HG03460 (cell line): ENCODE data around the gene BORCS5.
"Not testable (repeated sequence)": the region's sequence is repeated elsewhere in the genome, so short reads cannot be mapped to it uniquely, and the experiment has no call there.

Experiments
- ATAC-seq: cut with Tn5 transposase; IDR thresholded peaks from one replicate; pipeline ENCODE4 v1.9.1; 2021; ENCODE audit not compliant: unreplicated experiment

The BORCS5 gene

DNA sequence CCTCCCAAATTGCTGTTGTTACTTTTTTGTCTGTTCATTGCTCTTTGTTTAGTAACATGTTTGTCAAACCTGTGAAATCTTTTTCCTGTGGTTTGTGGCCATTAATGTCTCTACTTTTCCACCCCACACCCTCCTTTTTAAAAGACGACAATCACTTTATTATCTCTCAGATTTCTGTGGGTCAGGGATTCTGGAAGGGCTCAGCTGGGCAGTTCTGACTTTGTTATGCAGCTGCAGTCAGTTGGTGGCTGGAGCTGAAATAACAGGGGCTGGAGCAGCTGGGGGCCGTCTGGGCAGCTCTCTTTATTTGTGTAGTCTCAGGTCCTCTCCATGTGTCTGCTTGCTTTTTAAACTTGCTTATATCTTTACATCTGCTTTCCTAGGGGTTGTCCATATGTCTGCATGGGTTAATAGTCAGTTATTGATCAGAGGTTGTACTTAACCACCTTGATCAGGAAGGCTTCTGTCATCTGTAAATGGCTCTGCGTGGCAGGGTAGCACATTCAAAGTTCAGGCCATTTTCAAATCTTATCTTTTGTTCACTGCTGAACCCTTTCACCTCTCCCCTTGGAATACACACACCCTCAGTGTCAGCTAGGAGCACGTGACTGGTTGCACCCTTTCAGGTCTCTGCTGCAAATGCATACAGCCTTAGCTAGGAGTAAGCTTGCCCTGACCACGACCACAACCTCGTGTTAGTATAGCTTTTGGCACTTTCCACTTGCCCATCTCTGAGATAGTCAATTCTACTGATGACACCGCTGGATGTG lies 27.9 kb downstream of the BORCS5 start:
- ATAC-seq: no peak

DNA sequence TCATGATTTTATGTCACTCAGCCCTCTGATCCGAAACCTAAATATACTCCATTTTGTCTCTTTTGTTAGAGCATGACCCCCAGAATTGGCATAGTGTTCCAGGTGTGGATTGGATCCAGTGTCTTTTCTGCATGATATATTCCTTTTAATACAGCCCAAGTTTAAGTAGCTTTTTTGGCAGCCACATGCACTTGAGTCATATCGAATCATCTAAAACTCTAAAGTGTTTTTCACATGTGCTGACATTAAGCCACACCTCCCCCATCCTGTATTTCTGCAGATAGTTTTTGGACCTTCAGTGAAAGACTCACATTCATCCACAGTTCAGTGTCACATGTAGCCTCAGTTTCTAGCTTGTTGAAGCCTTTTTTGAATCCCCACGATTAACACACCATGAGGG lies 30.6 kb downstream of the BORCS5 start:
- ATAC-seq: no peak

DNA sequence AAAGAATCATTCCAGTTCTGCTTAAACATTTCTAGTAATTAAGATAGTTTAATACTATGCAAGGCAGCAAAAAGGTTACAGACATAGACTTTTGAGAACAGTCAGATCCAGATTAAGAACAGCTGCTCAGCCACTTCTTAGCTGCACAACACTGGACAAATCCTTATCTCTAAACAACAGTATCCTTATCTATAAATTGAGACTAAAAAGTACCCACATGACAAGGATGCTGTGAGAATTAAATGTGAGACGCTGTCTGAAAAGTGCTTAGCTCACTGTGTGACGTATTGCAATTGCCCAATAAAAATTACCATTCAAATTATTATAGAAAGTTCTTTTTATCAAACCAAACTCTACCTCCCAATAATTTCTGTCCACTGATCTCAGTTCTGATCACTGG lies 35.5 kb downstream of the BORCS5 start:
- no peak for ATAC-seq

DNA sequence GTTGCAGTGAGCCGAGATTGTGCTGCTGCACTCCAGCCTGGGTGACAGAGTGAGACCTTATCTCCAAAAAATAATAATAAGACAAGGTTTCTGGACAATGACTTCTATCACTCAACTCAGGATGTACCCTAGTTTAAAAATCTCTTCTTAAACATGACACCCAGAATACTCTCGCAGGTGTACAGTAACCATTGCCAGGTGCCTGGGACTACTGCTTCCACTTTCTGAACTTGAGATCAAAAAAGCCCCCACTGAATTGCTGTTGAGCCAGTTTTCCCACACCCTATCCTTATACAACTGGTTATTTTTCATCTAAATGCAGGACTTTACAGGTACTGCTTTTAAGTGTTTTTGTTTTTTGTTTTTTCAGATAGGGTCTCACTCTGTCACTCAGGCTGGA lies 36.3 kb downstream of the BORCS5 start:
- ATAC-seq: no peak

DNA sequence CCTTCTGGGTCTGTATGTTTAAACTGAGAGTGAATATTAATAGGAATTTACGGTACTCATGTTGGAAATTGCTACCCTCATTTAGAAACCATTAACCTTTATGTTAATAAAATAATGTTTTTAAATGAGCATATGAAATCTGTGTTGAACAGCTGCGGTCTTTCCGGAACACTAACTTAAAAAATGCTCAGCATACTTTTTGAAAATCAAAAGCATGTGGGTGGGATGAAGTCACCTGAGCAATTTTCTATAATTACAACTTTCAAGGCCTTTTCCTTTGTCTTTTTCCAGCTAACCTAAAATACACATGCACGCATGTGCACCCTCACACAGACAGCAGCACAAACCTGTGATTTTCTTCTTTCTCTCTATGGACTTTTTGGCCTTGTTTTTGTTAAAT lies 39.8 kb downstream of the BORCS5 start:
- ATAC-seq: no peak

DNA sequence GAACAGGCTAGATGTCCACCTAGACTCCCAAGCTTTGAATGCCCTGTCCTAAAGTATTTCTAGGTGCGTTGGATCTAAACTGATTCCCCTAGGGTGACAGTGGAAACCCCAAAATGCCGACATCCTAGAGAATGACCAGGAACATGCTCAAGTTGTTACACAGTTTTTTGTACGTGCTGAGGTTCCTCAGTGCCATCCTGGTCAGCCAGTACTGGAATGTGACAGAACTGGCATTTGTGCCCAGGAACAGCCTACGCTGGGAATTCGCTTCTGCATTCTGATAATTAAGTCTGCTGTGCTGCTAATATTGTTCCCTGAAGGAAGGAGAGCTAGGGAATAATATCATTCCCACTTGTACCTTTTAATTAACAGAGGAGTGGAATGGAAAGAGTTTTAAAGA lies 40.3 kb downstream of the BORCS5 start:
- ATAC-seq: no peak

DNA sequence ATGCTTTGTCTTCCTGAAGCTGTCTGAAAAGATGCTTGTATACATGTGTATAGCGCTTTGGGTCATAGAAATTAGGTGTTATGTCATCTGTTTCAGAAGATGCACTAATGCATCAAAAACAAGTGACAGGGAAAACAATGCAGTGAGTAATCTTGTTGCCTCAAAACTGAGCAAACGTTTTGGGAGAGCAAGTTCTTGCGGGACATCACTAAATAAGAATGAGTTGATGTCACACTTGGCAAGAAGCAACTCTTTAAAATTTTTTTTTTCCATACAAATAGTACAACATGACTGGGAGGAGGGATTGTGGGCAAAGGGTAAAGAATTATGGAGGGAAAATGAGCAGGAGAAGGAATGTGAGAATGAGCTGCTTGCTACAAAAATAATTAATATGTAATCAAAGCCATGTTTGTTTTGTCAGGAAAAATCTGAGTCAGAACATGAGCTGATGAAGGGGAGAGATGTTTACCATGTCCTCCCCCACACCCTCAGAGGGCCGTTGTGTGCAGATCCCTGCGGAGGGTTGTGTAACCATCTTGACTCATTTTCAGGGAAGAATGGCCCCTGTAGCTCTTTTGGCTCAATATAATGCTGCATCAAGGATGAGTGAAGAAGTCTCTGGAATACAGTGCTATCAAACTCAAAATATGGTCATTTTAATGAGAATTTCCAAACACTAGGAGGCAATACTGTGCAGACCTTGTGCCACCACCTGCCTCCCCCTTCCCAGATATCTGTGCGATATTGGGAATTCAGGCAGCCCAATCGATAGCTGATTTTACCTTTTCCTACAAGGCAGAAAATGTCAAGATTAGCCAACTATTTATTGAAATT lies 41.4 kb downstream of the BORCS5 start:
- no peak for ATAC-seq

DNA sequence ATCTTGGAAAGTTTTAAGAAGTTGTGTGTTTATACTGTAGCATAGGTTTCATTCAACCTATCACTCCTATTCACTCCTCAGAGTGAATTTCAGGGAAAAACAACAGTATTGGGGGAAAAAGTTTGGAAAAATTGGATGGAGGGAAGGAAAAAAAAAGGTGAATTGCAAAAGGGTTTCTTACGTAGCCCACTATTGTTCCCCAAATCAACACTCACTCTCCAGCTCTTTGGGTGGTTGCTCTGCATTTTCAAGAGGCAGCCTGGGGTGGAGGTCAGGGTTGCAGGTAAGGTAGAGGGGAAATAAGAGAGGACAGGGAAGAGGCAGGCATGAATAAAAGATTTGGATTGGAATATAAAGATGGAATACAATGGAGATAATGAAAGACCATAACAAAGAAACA lies 42.3 kb downstream of the BORCS5 start:
- no peak for ATAC-seq

DNA sequence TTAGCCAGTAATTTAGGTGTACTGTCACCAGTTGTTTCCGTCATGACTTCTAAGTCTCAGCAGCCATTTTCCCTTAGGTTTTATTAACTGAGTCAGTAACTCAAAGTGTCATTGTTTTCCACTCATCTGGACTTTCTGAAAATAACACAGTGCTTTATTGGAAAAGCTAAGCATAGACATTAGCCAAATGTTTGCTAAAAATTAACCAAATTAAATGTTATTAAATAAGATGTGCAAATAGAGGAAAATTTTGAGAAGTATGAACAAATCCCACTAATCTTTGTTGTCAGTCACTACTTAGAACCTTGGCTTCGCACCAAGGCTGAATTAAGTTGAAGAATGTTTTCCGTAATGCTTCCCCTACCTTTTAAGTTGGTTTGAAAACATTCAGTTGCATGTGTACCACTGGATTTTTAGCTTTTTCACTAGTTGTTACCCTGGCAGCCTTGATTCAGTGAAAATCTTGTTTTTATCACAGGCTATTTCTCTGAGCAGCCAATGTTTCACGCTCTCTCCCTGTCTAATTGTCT lies 43.0 kb downstream of the BORCS5 start:
- no peak for ATAC-seq

DNA sequence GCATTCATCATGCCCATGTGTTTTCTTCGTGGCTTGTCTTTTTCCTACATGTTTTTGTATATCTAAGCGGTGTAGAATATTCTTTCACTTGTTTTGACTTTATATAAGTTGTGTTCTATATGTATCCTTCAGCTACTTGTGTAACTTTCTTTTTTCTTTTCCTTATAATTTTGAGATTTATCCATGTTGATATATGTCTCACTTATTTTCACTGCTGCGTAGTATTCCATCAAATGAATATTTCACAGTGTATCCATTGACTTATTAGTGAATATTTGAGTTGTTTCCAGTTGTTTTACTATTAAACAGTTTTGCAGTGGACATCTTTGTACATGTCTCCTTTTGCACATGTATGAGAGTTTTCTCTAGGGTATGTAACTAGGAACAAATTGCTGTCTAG lies 43.9 kb downstream of the BORCS5 start:
- no peak for ATAC-seq

DNA sequence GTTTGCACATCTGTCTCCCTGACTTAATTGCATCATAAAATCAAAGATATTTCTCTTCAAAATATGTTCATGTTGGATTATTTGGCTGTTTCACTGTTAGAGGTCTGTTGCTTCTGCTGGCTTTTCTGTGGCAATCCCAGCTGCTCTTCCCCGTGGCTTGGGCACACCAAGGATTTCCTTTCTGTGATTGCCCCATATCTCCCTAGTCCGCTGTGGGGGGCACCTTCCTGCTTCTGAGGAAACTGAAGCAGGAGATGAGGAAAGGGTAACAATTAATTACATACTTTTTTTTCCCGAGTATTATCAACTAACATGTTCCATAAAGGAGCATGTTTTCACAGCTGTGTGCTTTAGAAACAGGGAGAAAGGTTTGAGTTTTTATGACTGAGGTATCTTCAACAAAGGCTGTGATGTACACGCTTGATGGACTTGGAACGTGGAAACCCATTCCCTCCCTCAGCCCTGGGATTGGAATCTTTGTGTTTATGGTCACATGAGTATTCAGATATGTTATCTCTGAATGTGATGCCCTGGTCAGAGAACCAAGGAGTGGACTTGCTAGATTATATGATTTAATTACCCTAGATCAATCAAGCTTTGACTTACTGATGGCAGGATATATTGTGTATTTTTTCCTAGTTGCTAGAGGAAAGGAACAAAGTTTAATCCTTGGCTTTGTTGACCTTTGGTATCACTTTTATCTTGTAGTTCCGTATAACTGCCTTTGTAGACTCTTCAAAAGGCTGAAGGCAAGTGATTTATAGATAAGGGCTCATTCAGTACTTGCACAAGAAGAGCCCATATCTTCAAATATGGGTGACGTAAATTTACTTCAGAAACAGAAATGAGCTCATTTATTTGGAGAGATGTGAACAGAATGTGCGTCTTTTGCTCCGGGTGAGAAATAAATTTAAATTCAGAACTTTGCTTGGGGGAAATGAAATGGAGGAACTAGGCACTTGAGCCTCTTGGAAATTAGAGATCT lies 46.7 kb downstream of the BORCS5 start:
- no peak for ATAC-seq

DNA sequence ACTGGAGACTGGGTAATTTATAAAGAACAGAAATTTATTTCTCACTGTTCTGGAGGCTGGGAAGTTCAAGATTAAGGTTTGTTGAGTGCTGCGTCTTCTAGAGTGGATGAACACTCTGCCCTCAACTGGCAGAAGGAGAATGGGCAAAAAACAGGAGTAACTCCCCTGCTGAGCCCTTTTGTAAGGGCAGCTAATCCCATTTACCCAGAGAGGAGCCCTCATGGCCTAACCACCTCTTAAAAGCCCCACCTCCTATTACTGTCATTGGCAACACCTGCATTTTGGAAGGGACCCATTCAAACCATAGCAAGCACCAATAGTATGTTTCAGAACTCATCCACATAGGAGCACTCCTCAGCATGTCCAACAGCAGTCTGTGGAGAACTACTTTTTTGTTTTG lies 47.4 kb downstream of the BORCS5 start:
- no peak for ATAC-seq

DNA sequence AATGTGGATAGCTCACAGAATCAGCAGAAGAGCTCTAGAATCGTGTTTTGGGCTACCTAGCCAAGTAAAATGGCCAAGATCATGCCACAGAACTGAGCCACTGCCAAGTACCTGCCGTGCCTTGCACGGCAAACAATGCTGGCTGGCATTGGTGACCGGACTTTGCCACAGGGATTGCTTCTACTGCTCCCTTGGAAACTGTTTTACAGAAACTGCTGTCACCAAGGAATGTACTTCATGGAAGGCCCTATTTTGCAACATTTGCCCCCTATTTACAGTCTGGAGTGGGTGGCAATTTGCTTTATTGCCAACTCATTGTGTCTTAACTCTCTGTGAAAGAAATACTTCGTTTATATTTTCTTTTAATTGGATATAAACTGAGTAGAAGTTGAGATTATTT lies 49.0 kb downstream of the BORCS5 start:
- no peak for ATAC-seq

DNA sequence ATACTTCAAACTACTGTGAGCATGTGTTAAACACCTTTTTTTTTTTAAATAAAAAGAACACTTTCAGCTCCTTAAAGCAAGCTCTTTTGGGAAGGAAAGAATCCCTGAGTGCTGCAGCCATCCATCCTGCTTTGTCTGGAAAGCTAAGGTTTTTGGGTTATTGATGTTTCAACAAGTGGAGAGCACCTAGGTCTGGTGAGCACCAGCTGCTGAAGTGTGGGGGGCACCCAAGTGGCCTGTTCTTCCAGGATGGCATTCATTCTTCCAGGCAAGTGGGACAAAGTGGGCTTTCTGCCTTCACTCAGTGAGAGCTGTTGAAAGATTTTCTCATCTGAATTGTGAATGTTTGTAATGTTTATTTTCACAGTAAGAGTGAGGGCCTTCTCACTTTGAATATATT lies 49.9 kb downstream of the BORCS5 start:
- ATAC-seq: no peak

DNA sequence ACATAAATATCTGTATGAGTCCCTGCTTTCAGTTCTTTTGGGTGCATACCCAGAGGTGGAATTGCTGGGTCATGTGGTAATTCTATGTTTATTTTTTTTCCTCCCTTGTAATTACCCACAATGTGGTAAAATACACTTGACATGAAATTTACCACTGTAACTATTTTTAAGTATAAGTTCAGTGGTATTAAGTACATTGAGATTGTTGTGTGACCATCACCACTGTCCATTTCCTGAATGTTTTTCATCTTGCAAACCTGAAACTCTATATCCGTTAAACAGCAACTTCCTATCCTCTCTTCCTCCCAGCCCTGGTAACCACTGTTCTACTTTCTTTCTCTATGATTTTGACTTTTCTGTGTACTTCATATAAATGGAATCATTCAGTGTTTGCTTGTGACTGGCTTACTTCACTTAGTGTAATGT lies 51.4 kb downstream of the BORCS5 start:
- ATAC-seq: peak; percentile 64

DNA sequence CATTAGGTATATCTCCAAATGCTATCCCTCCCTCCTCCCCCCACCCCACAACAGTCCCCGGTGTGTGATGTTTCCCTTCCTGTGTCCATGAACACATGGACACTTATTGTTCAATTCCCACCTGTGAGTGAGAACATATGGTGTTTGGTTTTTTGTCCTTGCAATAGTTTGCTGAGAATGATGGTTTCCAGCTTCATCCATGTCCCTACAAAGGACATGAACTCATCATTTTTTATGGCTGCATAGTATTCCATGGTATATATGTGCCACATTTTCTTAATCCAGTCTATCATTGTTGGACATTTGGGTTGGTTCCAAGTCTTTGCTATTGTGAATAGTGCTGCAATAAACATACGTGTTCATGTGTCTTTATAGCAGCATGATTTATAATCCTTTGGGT lies 52.5 kb downstream of the BORCS5 start:
- not testable (repeated sequence) for ATAC-seq

DNA sequence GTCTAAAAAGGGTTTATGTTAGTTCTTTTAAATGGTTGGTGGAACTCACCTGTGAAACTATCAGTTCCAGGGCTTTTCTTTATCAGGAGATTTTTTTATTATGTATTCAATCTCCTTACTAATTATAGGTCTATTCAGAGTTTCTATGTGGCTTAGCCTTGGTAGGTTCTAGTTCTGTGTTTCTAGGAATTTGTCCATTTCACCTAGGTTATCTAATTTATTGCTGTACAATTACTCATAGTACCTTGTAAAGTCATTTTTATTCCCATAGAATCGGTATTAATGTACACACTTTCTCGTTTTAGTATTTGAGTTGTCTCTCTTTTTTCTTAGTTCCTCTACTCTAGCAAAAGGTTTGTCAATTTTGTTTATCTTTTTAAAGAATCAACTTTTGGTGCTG lies 59.0 kb downstream of the BORCS5 start:
- no peak for ATAC-seq

DNA sequence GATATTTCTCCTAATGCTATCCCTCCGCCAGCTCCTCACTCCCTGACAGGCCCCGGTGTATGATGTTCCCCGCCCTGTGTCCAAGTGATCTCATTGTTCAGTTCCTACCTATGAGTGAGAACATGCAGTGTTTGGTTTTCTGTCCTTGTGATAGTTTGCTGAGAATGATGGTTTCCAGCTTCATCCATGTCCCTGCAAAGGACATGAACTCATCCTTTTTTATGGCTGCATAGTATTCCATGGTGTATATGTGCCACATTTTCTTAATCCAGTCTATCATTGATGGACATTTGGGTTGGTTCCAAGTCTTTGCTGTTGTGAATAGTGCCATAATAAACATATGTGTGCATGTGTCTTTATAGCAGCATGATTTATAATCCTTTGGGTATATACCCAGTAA lies 62.3 kb downstream of the BORCS5 start:
- not testable (repeated sequence) for ATAC-seq

DNA sequence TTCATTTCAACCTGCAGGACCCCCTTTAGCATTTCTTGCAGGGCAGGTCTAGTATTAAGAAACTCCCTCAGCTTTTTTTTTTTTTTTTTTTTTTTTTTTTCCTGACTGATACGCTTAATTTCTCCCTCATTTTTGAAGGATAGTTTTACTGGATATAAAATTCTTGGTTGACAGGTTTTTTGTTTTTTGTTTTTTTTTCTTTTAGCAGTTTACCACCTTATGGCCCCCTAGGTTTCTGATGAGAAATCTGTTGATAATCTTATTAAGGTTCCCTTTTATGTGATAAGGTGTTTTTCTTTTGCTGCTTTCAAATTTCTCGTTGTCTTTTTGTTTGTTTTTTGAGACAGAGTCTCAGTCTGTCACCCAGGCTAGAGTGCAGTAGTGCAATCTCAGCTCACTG lies 66.5 kb downstream of the BORCS5 start:
- no peak for ATAC-seq

DNA sequence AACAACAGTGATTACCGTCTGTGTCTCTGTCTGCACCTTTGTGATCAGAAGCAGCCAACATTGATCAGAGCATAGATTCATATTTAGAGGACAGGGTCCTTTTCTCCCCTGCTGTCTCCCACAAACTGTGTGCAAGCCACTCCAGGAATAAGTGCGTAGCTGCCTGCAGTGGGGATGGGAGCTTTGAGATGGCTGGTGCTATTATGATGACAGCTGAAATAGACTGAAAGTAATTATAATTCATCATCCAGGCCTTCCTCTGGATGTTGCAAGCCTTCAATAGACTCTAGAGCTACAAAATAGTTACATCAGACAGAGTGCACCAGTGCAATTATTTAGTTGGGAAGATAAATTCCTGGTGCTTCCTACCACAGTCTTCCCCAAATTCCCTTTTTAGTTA lies 68.1 kb downstream of the BORCS5 start:
- ATAC-seq: no peak

DNA sequence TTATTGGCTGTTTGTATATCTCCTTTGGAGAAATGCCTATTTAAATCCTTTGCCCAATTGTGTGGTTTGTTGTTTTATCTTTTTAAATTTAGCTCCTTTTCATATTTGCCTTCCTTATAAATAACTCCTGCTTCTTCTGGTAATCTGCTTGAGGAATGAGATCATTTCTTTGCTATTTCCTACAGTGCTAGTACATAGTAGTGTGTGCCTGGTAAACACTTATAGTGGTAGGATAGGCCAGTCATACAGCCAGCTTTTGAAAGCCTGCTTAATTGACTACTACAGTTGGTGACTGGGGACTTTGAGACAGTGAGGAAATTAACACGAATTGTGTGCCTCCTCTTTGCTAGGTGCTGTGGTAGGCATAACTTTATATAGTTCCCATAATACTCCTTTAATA lies 68.7 kb downstream of the BORCS5 start:
- no peak for ATAC-seq
